Measurements from ENCODE around the gene PPP1R9B. TPM values are rescaled to one million over a fixed set of nuclear protein-coding genes. Genes with fewer than 3 reads are reported as not detected.

PPP1R9B gene
- total RNA-seq, 1 experiment from 2014 or later = 21.7 TPM

DNA sequence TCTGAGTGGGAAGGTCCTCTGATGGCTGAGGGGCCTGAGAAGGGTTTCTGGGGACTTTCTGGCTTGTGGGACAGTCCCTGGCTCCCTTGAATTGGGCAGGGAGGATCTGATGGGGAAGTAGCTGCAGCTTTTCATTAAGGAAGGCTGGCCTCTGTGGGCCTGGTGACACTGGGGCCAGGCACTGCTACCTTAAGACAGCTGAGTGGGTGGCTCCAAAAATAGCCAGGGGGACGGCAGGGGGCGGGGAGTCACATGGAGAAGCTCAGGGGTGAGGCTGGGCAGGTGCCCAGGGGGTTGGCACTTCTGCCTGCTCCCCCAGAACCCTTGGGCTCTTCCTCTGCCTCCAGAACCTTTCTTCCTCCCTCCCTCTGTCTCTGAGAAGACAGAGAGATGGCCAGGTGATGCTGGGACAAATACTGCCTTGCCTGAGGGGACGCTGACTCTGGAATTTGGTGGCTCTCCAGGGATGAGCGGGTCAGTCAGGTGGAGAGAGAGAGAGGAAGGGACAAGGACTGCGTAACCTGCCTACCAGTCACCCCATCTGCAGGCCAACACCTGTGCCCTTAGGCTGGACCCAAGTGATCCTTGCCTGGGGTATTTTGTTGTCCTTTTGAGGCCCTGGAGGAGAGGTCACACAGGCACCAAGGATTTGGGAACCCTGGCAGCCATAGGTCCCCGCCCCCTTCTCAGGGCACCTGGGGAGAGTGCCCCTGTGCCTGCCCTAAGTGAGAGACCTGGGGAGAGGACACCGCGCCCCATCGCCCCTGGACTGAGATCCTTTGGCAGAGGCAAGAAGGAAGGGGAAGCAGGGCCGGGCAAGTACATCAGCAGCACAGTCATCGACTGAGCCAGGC lies 13.6 kb upstream of the PPP1R9B start:
- H3K27me3 Mint-ChIP-seq (ENCODE audit: low read depth) = peaks cover 33% of the 10 kb centered on the region
- ATAC-seq (no peak), DNase-seq (ENCODE audit: low spot score) (no peak)
- ChIA-PET POLR2A (no interaction called here), CTCF (interaction anchor here (0.8 to 1.4 kb wide), 8 partner anchors 14 to 234 kb away, joined by 3 to 5 read pairs (median 3); partner anchors contain the start of gene LRRC59)
- no peaks in the 10 kb centered on the region for H3K9me3 Mint-ChIP-seq
- TF ChIP-seq NR2C2 (CRISPR knock-in tag; IDR thresholded peaks at IDR 0.05) (no peak), FOXJ3 (CRISPR knock-in tag; IDR thresholded peaks at IDR 0.05; ENCODE audit: borderline replicate concordance) (no peak), SOX15 (CRISPR knock-in tag; IDR thresholded peaks at IDR 0.05) (no peak), ZSCAN18 (CRISPR knock-in tag; IDR thresholded peaks at IDR 0.05) (no peak), ZNF263 (CRISPR knock-in tag; IDR thresholded peaks at IDR 0.05; ENCODE audit: low read depth) (no peak), ATF6 (CRISPR knock-in tag; IDR thresholded peaks at IDR 0.05) (no peak), HMGXB4 (CRISPR knock-in tag; IDR thresholded peaks at IDR 0.05) (no peak), SP1 (CRISPR knock-in tag; conservative IDR thresholded peaks at IDR 0.05) (no peak), CREB1 (CRISPR knock-in tag; IDR thresholded peaks at IDR 0.05) (no peak), NFYB (CRISPR knock-in tag; conservative IDR thresholded peaks at IDR 0.05; ENCODE audit: low read depth) (no peak), JAZF1 (CRISPR knock-in tag; IDR thresholded peaks at IDR 0.05) (no peak), TP53 (CRISPR knock-in tag; IDR thresholded peaks at IDR 0.05) (no peak), ZNF423 (CRISPR knock-in tag; IDR thresholded peaks at IDR 0.05) (no peak), EMX1 (CRISPR knock-in tag; IDR thresholded peaks at IDR 0.05) (no peak), FOXP1 (CRISPR knock-in tag; IDR thresholded peaks at IDR 0.05; ENCODE audit: borderline replicate concordance) (no peak)
- TF ChIP-seq, protein P1, sequence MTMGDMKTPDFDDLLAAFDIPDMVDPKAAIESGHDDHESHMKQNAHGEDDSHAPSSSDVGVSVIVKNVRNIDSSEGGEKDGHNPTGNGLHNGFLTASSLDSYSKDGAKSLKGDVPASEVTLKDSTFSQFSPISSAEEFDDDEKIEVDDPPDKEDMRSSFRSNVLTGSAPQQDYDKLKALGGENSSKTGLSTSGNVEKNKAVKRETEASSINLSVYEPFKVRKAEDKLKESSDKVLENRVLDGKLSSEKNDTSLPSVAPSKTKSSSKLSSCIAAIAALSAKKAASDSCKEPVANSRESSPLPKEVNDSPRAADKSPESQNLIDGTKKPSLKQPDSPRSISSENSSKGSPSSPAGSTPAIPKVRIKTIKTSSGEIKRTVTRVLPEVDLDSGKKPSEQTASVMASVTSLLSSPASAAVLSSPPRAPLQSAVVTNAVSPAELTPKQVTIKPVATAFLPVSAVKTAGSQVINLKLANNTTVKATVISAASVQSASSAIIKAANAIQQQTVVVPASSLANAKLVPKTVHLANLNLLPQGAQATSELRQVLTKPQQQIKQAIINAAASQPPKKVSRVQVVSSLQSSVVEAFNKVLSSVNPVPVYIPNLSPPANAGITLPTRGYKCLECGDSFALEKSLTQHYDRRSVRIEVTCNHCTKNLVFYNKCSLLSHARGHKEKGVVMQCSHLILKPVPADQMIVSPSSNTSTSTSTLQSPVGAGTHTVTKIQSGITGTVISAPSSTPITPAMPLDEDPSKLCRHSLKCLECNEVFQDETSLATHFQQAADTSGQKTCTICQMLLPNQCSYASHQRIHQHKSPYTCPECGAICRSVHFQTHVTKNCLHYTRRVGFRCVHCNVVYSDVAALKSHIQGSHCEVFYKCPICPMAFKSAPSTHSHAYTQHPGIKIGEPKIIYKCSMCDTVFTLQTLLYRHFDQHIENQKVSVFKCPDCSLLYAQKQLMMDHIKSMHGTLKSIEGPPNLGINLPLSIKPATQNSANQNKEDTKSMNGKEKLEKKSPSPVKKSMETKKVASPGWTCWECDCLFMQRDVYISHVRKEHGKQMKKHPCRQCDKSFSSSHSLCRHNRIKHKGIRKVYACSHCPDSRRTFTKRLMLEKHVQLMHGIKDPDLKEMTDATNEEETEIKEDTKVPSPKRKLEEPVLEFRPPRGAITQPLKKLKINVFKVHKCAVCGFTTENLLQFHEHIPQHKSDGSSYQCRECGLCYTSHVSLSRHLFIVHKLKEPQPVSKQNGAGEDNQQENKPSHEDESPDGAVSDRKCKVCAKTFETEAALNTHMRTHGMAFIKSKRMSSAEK (CRISPR knock-in tag; IDR thresholded peaks at IDR 0.05; ENCODE audit: borderline replicate concordance) = no peak
- TF ChIP-seq, protein P2, sequence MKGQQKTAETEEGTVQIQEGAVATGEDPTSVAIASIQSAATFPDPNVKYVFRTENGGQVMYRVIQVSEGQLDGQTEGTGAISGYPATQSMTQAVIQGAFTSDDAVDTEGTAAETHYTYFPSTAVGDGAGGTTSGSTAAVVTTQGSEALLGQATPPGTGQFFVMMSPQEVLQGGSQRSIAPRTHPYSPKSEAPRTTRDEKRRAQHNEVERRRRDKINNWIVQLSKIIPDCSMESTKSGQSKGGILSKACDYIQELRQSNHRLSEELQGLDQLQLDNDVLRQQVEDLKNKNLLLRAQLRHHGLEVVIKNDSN (CRISPR knock-in tag; IDR thresholded peaks at IDR 0.05) = no peak
- TF ChIP-seq, protein P3, sequence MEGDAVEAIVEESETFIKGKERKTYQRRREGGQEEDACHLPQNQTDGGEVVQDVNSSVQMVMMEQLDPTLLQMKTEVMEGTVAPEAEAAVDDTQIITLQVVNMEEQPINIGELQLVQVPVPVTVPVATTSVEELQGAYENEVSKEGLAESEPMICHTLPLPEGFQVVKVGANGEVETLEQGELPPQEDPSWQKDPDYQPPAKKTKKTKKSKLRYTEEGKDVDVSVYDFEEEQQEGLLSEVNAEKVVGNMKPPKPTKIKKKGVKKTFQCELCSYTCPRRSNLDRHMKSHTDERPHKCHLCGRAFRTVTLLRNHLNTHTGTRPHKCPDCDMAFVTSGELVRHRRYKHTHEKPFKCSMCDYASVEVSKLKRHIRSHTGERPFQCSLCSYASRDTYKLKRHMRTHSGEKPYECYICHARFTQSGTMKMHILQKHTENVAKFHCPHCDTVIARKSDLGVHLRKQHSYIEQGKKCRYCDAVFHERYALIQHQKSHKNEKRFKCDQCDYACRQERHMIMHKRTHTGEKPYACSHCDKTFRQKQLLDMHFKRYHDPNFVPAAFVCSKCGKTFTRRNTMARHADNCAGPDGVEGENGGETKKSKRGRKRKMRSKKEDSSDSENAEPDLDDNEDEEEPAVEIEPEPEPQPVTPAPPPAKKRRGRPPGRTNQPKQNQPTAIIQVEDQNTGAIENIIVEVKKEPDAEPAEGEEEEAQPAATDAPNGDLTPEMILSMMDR (IDR thresholded peaks at IDR 0.05) = no peak
- no peaks in the 10 kb centered on the region for H3K36me3 Mint-ChIP-seq
- H3K4me3 Mint-ChIP-seq = no peak overlapping the region
- H3K4me1 Mint-ChIP-seq = peaks cover 18% of the 10 kb centered on the region
- H3K27ac Mint-ChIP-seq = no peak overlapping the region

All from WTC11 (cell line).